Subcutaneous adipose tissue (tissue), 4 donors: Measurements from ENCODE around the gene PRC1. TPM values are rescaled to one million over a fixed set of nuclear protein-coding genes. Genes with fewer than 3 reads are reported as not detected.

Source experiments
- CTCF ChIP-seq: fragments of 450-650 bp; IDR thresholded peaks from one replicate; pipeline ENCODE4 v1.5.1; 2016; ENCODE audit warnings: low read depth, mild to moderate bottlenecking, control low read depth, antibody characterized with exemption, moderate library complexity
- total RNA-seq, 4 donors: library from RNA; depleted of rRNA; stranded (reverse); fragments of >200 nt; gene quantifications; one replicate each; pipeline ENCODE4 v1.1.0, GENCODE V29; 2016

Gene PRC1
- total RNA-seq, 4 donors from 2014 or later = 3.4 to 20.9 (median 13.7) TPM

DNA sequence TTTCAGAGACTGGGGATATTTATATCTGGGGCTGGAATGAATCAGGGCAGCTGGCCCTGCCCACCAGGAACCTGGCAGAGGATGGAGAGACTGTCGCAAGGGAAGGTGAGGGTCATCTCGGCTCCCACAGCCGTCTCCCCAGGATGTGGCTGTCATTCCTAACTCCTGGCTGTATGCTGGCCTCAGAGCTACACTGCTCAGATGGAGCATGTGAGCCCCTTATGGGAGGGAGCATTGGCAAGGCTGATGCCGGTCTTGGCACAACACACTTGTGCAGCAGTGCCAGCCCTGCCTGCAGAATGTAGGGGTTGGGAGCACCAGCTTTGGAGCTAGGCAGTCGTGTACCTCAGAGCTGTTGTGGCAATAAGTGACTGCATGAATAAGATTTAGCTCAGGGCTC is 34.4 kb downstream of the PRC1 start:
- no peak for TF ChIP-seq CTCF

GRCh38 chr15:90959028-90959595 is 35.2 kb downstream of the PRC1 start:
- no peak for TF ChIP-seq CTCF

- no peak for TF ChIP-seq CTCF
Observed at GRCh38 chr15:90957791-90958190, 36.5 kb downstream of the PRC1 start.

DNA sequence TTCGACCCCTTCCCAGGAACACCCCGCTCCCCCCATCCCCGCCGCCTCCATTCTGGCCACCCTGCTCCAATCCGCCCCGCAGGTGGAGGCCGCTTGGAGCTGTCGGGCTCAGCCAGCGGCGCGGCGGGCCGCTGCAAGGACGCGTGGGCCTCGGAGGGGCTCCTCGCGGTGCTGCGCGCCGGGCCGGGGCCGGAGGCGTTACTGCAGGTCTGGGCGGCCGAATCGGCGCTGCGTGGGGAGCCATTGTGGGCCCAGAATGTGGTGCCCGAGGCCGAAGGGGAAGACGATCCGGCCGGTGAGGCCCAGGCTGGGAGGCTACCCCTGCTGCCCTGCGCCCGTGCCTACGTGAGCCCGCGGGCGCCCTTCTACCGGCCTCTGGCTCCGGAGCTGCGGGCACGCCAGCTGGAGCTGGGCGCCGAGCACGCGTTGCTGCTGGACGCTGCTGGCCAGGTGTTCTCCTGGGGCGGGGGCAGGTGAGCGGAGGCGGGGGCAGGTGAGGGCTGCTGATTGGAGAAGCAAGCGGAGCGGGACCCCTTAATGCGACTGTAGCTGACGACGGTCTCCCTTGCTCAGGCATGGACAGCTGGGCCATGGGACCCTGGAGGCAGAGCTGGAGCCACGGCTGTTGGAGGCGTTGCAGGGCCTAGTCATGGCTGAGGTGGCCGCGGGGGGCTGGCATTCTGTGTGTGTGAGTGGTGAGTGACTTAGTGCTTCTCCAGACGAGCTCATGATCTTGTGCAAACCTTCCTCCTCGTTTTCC is 37.1 kb downstream of the PRC1 start:
- no peak for TF ChIP-seq CTCF

DNA sequence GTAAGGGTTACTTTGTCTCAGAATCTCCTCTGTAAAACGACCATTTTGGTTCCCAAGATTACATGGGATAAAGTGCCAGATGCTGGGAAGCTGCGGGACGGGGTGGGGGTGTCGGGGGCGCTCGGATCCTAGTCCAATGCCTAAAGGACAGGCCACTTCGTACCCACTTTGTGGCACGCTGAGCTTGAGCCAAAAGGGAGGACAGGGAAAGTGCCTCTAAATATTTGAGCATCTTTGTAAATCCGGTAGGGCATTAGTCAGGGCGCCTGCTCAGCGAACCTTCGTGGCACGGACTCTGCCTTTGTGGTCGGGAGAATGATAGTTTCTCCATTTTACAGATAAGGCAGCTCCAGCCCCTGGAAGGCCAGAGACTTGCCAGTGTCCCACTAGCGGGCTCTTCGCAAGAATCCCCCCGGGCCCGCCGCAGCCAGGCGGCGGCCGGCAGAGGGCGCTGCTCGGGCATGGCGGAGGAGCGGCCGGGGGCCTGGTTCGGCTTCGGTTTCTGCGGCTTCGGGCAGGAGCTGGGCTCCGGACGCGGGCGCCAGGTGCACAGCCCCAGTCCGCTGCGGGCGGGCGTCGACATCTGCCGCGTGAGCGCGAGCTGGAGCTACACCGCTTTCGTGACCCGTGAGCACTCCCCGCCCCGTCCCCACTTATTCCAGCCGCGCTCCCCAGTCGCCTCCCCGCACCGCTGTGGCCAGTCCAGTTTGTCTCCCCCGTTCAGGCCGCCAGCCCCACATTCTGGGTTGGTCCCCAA is 37.9 kb downstream of the PRC1 start:
- TF ChIP-seq CTCF = no peak

GRCh38 chr15:90955624-90956273 is 38.6 kb downstream of the PRC1 start:
- no peak for TF ChIP-seq CTCF
